Aorta (tissue), 5 donors: ENCODE data around the gene VPS9D1. TPM values are rescaled to one million over a fixed set of nuclear protein-coding genes. Genes with fewer than 3 reads are reported as not detected.
"Not testable (repeated sequence)": the region's sequence is repeated elsewhere in the genome, so short reads cannot be mapped to it uniquely, and the experiment has no call there.

ENCODE experiments used
- ATAC-seq: fragments of 200-7000 bp; cut with Tn5 transposase; one replicate; pipeline ENCODE4 v1.9.1; 2022; ENCODE audit warnings: moderate library complexity; ENCODE audit not compliant: low FRiP score
- DNase-seq, 2 donors: peaks; one replicate each; pipeline ENCODE4 v3.0.0-alpha.2; 2020
- H3K27ac ChIP-seq, 2 donors: one replicate each; pipeline ENCODE4 v1.5.1; 2013; ENCODE audit warnings: low read length in 2 of 2, mild to moderate bottlenecking in 2 of 2, moderate library complexity in 2 of 2, control low read depth in 1 of 2, inconsistent platforms in 1 of 2, low read depth in 1 of 2
- H3K27me3 ChIP-seq, 2 donors: one replicate each; pipeline ENCODE4 v1.6.1; 2013; ENCODE audit warnings: control low read depth in 1 of 2, low read length in 1 of 2, mild to moderate bottlenecking in 1 of 2, moderate library complexity in 1 of 2; ENCODE audit not compliant: insufficient read depth in 2 of 2, control insufficient read depth in 1 of 2
- H3K36me3 ChIP-seq, 2 donors: one replicate each; pipeline ENCODE4 v1.6.1; 2013; ENCODE audit warnings: control low read depth in 1 of 2, low read length in 1 of 2, mild to moderate bottlenecking in 1 of 2; ENCODE audit not compliant: insufficient read depth in 2 of 2, control insufficient read depth in 1 of 2
- H3K4me1 ChIP-seq, 2 donors: one replicate each; pipeline ENCODE4 v1.6.1; 2013; ENCODE audit warnings: low read length in 2 of 2, control low read depth in 1 of 2, mild to moderate bottlenecking in 1 of 2, moderate library complexity in 1 of 2; ENCODE audit not compliant: insufficient read depth in 2 of 2, control insufficient read depth in 1 of 2
- H3K4me3 ChIP-seq, 2 donors: one replicate each; pipeline ENCODE4 v1.5.1; 2013; ENCODE audit warnings: low read length in 2 of 2, control low read depth in 1 of 2, mild to moderate bottlenecking in 1 of 2
- H3K9me3 ChIP-seq: one replicate; pipeline ENCODE4 v1.6.1; 2013; ENCODE audit warnings: mild to moderate bottlenecking, low read length; ENCODE audit not compliant: control insufficient read depth
- WGBS, 2 donors: extraction: QIAGEN DNeasy Blood & Tissue Kit; methylation state at CpG; one replicate each; pipeline ENCODE4 v1.1.7; 2013; 5-methylcytosine and 5-hydroxymethylcytosine counted together
- intact Hi-C, 2 donors: fragments of 100-400 bp; cut with DNase I; formaldehyde crosslinking; loops; one replicate each; pipeline versions ENCODE4 v1.14.2 to v1.15.0; 2022
- polyA plus RNA-seq, 2 donors: library from polyadenylated mRNA; stranded (reverse); fragments of 200-250 nt; gene quantifications; one replicate each; pipeline ENCODE4 v1.2.3, GENCODE V29; 2013
- total RNA-seq, 2 donors: library from RNA; stranded (reverse); fragmentation: NEBNext Ultra II Directional; extraction: Animal tissue kit (Norgen Biotek cat#: 25700); gene quantifications; one replicate each; pipeline ENCODE4 v1.2.1, GENCODE V29; 2021
- donor health status: healthy with polysubstance abuse.
- donor health status: Bipolar disorder and iron deficiency.
- donor health status: DM: no; HTN: no; CAD: no.
- donor health status: DM: no; HTN: no; CAD: no.
- donor health status: DM: yes; HTN: yes; CAD: no.

The VPS9D1 gene
- total and polyA plus RNA-seq, 4 donors, result 5.1 to 34.5 (median 12.8) TPM

DNA sequence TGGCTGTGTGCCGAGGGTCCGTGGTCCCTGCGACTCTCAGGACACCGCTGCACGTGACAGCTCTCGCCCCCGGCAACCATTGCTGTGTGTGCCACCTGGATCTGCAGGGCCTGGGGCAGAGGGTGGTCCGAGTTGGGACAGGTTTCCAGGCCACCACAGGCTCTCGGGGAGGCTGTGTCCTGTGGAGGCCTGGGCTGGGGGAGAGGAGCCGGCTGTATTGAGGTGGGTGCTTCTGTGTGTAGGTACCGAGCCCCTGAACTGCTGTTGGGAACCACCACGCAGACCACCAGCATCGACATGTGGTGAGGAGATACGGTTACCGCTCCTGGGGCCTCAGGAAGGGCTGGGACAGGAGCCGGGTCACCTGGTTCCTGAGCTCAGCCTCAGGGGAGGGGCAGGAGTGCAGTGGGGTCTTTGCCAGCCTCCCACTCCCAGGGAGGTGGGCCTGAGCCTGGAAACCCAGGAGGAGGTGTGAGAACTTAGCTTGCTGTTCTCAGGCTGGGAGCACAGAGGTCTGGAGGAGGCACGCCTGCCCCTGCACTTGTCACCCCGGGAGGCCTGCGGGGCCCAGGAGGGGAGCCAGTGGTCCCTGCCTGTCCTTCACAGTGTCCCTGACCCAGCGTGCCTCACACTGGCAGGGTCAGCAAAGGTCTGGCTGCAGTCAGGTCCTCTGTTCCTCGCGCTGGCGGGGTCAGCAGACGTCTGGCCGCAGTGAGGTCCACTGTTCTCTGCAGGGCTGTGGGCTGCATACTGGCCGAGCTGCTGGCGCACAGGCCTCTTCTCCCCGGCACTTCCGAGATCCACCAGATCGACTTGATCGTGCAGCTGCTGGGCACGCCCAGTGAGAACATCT lies 26.5 kb downstream of the VPS9D1 start:
- H3K27ac ChIP-seq, result no peak overlapping the region
- DNase-seq, result peak in 1 of 2 donors; percentile 76
- 88% methylated on average over 32 of the region's 32 CpGs for WGBS, 2 donors
- peaks cover 0 to 3% of the 10 kb centered on the region in 2 donors for H3K27me3 ChIP-seq
- no peak for ATAC-seq
- no peak overlapping the region for H3K4me3 ChIP-seq
- intact Hi-C loops, result no loop called here
- no peaks in the 10 kb centered on the region for H3K9me3 ChIP-seq
- H3K36me3 ChIP-seq, result no peaks in the 10 kb centered on the region
- no peaks in the 10 kb centered on the region for H3K4me1 ChIP-seq

DNA sequence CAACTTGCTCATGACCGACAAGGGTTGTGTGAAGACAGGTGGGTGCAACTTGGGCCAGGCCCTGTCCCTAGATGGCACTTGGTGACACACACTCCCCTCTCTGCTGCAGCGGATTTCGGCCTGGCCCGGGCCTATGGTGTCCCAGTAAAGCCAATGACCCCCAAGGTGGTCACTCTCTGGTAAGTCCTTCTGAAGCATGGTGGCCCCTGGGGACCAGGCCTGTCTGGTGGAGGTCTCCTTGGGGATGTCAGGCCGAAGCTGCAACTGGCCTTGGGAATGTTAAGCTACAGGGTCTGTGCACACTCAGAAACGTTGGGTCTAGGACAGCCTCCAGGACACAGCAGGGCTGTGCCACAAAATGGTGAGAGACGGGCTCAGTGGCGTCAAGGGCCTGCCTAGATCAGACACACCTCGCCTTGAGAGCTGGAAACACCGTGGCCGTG lies 27.4 kb downstream of the VPS9D1 start:
- DNase-seq (no peak), ATAC-seq (no peak)
- H3K4me1 ChIP-seq, result no peaks in the 10 kb centered on the region
- no peaks in the 10 kb centered on the region for H3K9me3 ChIP-seq
- WGBS, 2 donors, result 89 to 90% methylated on average over 11 of the region's 11 CpGs
- H3K4me3 ChIP-seq, result no peak overlapping the region
- intact Hi-C loops, result no loop called here
- no peak overlapping the region for H3K27ac ChIP-seq
- peaks cover 0 to 3% of the 10 kb centered on the region in 2 donors for H3K27me3 ChIP-seq
- H3K36me3 ChIP-seq, result no peaks in the 10 kb centered on the region

DNA sequence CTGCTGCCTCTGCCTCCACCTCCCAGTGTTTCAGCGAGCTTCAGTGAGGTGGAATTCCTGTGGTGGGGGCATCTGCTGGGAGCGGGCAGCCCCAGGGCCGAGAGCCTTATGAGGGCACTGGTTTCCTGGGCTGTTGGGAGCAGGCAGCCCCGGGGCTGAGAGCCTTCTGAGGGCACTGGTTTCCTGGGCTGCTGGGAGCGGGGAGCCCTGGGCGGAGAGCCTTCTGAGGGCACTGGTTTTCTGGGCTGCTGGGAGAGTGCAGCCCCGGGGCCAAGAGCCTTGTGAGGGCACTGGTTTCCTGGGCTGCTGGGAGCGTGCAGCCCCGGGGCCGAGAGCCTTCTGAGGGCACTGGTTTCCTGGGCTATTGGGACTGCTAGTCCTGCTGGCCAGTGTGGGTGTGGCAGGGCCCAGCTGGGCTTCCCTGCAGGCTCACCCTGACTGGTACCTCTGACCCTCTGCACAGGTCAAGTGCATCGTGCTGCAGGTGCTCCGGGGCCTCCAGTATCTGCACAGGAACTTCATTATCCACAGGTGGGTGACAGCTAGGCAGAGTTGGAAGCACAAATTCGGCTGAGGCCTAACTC lies 28.6 kb downstream of the VPS9D1 start:
- H3K27ac ChIP-seq, result no peak overlapping the region
- peaks cover 0 to 3% of the 10 kb centered on the region in 2 donors for H3K27me3 ChIP-seq
- DNase-seq (no peak), ATAC-seq (no peak)
- H3K36me3 ChIP-seq, result no peaks in the 10 kb centered on the region
- intact Hi-C loops, result no loop called here
- H3K9me3 ChIP-seq, result no peaks in the 10 kb centered on the region
- H3K4me1 ChIP-seq, result no peaks in the 10 kb centered on the region
- no peak overlapping the region for H3K4me3 ChIP-seq
- WGBS, 2 donors, result 93 to 94% methylated on average over 13 of the region's 13 CpGs

DNA sequence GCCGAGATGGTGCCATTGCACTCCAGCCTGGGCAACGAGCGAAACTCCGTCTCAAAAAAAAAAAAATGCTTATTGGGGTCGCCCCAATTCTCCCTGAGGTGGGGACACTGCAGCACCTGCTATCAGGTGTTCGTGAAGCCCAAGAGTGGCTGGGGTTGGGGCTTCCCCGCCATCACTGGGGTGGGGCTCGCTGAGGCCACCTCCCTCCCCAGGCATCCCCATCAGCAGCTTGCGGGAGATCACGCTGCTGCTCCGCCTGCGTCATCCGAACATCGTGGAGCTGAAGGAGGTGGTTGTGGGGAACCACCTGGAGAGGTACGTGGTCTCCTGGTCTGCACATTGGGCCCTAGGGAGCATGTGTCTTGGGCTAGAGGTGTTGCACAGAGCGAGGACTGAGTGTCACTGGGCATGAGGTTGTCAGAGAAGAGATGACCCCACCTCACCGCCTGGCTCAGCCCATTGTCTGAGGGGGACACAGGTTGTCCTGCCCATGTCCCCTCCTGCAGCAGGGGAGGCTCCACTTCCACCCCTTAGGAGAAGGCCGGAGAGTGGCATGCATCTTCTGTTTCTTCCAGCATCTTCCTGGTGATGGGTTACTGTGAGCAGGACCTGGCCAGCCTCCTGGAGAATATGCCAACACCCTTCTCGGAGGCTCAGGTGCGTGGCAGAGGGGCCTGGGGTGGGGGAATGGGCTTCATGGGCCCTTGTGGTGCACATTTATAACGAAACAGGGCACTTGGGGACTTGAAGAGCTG lies 29.3 kb downstream of the VPS9D1 start:
- DNase-seq (no peak), ATAC-seq (no peak)
- no peaks in the 10 kb centered on the region for H3K9me3 ChIP-seq
- H3K27me3 ChIP-seq, result peaks cover 0 to 3% of the 10 kb centered on the region in 2 donors
- 96 to 97% methylated on average over 21 of the region's 21 CpGs for WGBS, 2 donors
- H3K4me1 ChIP-seq, result no peaks in the 10 kb centered on the region
- intact Hi-C loops, result no loop called here
- no peak overlapping the region for H3K4me3 ChIP-seq
- no peak overlapping the region for H3K27ac ChIP-seq
- H3K36me3 ChIP-seq, result no peaks in the 10 kb centered on the region

DNA sequence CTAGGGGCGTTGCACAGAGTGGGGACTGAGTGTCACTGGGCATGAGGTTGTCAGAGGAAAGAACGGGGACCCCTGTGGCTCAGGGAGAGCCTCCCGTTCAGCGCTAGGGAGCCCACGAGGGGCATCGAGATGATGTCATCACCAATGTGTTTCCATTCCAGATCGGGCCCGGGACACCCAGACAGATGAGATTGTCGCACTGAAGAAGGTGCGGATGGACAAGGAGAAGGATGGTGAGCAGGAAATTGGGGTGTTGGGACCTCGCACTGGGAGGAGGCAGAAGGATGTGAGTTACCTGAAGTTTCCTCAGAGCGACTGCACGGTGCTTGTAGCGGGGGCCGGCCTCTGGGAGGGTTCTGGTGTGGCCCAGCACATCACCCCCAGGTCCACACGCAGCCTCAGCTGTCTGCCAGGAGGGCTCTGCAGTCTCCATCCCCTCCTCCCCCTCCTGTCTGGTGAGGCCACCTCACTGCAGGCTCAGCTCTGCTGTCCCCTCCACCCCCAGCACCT lies 30.3 kb downstream of the VPS9D1 start:
- ATAC-seq (no peak), DNase-seq (no peak)
- H3K4me1 ChIP-seq, result no peaks in the 10 kb centered on the region
- peaks cover 0 to under 1% of the 10 kb centered on the region in 2 donors for H3K27me3 ChIP-seq
- H3K36me3 ChIP-seq, result no peaks in the 10 kb centered on the region
- 89 to 93% methylated on average over 16 of the region's 16 CpGs for WGBS, 2 donors
- no peaks in the 10 kb centered on the region for H3K9me3 ChIP-seq
- H3K4me3 ChIP-seq, result no peak overlapping the region
- H3K27ac ChIP-seq, result no peak overlapping the region
- intact Hi-C loops, result no loop called here

DNA sequence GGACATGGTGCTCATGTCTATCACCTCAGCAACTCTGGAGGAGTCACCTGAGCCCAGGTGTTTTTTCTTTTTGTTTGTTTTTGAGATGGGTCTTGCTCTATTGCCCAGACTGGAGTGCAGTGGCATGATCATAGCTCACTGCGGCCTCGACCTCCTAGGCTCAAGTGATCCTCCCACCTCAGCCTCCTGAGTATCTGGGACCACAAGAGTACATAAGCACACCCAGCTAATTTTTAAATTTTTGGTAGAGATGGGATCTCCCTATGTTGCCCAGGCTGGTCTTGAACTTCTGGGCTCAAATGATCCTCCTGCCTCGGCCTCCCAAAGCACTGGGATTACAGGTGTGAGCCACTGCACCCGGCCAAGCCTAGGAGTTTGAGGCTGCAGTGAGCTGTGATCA lies 31.1 kb downstream of the VPS9D1 start:
- H3K4me3 ChIP-seq, H3K27me3 ChIP-seq, H3K4me1 ChIP-seq, H3K9me3 ChIP-seq, H3K27ac ChIP-seq, ATAC-seq, intact Hi-C loops, H3K36me3 ChIP-seq, DNase-seq: not testable (repeated sequence)
- WGBS, 2 donors, result 84 to 97% methylated on average over 4 of the region's 4 CpGs

DNA sequence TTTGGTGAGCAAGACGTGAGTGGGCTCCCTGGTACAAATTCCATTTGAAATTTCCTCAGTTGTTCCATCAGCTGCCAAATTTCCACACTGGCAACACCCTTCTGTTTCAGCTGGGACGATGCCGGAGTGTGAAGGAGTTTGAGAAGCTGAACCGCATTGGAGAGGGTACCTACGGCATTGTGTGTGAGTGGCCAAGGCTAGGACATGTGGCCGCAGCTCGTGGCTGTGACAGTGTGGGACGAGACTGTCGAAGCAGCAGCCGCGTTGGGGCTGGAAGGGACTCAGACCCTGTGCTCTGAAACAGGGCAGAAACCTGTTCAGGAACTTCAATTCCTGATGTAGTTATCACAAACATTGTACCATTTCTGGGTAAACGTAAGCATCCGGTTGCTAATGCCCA lies 31.6 kb downstream of the VPS9D1 start:
- intact Hi-C loops, result no loop called here
- H3K9me3 ChIP-seq, result no peaks in the 10 kb centered on the region
- H3K36me3 ChIP-seq, result no peaks in the 10 kb centered on the region
- H3K27ac ChIP-seq, result no peak overlapping the region
- WGBS, 2 donors, result 91 to 94% methylated on average over 13 of the region's 13 CpGs
- ATAC-seq (no peak), DNase-seq (no peak)
- H3K4me1 ChIP-seq, result no peaks in the 10 kb centered on the region
- no peaks in the 10 kb centered on the region for H3K27me3 ChIP-seq
- no peak overlapping the region for H3K4me3 ChIP-seq

DNA sequence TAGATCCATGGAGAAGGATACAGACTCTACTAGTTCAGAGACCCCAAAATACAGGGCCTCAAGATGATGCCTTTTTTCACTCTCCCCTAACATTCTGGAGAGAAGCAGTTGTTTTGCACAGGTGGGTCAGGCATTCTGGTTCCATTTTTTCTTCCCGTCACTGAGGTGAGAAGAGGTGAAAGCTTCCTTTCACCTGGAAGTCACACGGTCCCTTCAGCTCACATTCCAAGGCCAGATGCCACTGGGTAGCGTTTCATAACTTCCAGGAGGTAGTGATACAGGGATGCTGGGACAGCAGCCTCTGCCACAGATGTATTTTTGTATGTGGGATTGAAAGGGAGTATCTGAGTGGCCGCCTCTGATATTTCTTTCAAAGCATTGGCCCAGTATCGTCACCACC lies 32.3 kb downstream of the VPS9D1 start:
- ATAC-seq (no peak), DNase-seq (no peak)
- no peaks in the 10 kb centered on the region for H3K9me3 ChIP-seq
- WGBS, 2 donors, result 94 to 95% methylated on average over 5 of the region's 5 CpGs
- no peaks in the 10 kb centered on the region for H3K27me3 ChIP-seq
- H3K4me3 ChIP-seq, result no peak overlapping the region
- H3K27ac ChIP-seq, result no peak overlapping the region
- no peaks in the 10 kb centered on the region for H3K4me1 ChIP-seq
- intact Hi-C loops, result no loop called here
- no peaks in the 10 kb centered on the region for H3K36me3 ChIP-seq
